Prostate gland (tissue), 2 donors: ENCODE measurements around the gene RAB18.

Experiments used
- CTCF ChIP-seq, 4 experiments: fragments of 200-600 bp in 2 of 4; fragments of 450-650 bp in 2 of 4; sonication (generic) in 2 of 4; IDR thresholded peaks; 1 replicate in 3 of 4; 2 replicates in 1 of 4; pipeline ENCODE4 v1.5.1; 2016 to 2019; ENCODE audit warnings: antibody characterized with exemption in 4 of 4, mild to moderate bottlenecking in 2 of 4, moderate library complexity in 2 of 4
- POLR2A ChIP-seq: fragments of 450-650 bp; IDR thresholded peaks from one replicate; pipeline ENCODE4 v1.6.1; 2016; ENCODE audit warnings: antibody characterized with exemption, mild to moderate bottlenecking
- POLR2AphosphoS5 ChIP-seq: sonication (generic); formaldehyde crosslinking; IDR thresholded peaks from one replicate; pipeline ENCODE4 v1.6.1; 2017; ENCODE audit warnings: antibody characterized with exemption

DNA sequence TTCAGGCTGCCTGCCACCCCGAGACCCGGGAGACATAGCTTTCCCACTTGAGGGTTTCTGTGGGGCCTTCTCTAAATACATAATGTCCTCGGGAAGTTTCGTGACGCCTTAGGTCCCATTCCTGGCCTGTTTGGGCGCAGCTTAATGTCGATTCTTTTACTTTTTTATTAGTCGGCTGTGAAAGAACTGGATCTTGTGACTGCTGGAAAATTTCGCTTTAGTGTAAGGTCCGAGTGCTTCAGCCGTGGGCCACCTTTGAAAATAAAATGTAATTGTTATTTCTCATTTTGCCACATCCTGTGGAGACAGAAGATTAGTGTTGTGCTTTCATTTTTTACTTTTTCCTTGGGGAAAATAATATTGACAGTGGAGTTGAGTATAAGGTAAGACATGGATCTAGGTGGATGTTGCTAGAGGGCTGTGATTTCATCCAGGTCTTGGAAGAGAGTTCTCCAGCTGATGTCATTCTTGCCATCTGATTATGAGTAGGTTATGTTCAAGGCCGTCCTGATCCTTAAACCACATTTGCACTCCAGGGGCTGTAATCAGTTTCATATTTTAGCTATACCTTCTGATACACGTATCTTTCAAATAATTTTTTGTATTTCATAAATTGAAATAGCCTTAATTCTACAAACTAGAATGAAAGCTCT lies 830 bp downstream of the RAB18 start:
- TF ChIP-seq CTCF (IDR thresholded peaks at IDR 0.05) = no peak
- no peak for TF ChIP-seq POLR2AphosphoS5
- TF ChIP-seq POLR2A = no peak
